Ishikawa (cell line): ENCODE results near the gene SLC6A19.

Source experiments
- CEBPB ChIP-seq: IDR thresholded peaks from 2 replicates; pipeline ENCODE4 v1.6.1; 2012
- CREB1 ChIP-seq: IDR thresholded peaks from 2 replicates; pipeline ENCODE4 v1.6.1; 2012; ENCODE audit warnings: low read depth
- EP300 ChIP-seq: IDR thresholded peaks from 2 replicates; pipeline ENCODE4 v1.6.1; 2012; ENCODE audit warnings: borderline replicate concordance
- MAX ChIP-seq: IDR thresholded peaks from 2 replicates; pipeline ENCODE4 v1.6.1; 2012
- RAD21 ChIP-seq: IDR thresholded peaks from 2 replicates; pipeline ENCODE4 v1.6.1; 2012; ENCODE audit warnings: low read depth
- REST ChIP-seq: IDR thresholded peaks from 2 replicates; pipeline ENCODE4 v1.6.1; 2012; ENCODE audit warnings: low read depth, mild to moderate bottlenecking
- TCF12 ChIP-seq: IDR thresholded peaks from 2 replicates; pipeline ENCODE4 v1.6.1; 2012; ENCODE audit warnings: low read depth

GRCh38 chr5:1226839-1227581 is 25.6 kb downstream of the SLC6A19 start:
- no peak for TF ChIP-seq EP300
- TF ChIP-seq CREB1 = no peak
- TF ChIP-seq TCF12 = no peak
- no peak for TF ChIP-seq REST
- TF ChIP-seq CEBPB = no peak
- no peak for TF ChIP-seq RAD21
- TF ChIP-seq MAX = no peak
